Left lobe of liver (tissue), 2 donors: ENCODE data around the gene MPPED1. TPM values are rescaled to one million over a fixed set of nuclear protein-coding genes. Genes with fewer than 3 reads are reported as not detected.

Source experiments
- ATAC-seq: fragments of 200-7000 bp; cut with Tn5 transposase; one replicate; pipeline ENCODE4 v1.9.1; 2020; ENCODE audit warnings: mild to moderate bottlenecking, moderate library complexity
- DNase-seq: peaks from one replicate; pipeline ENCODE4 v3.0.0-alpha.2; 2020; ENCODE audit warnings: low spot score
- total RNA-seq: library from RNA; stranded (reverse); gene quantifications from one replicate; pipeline ENCODE4 v1.2.1, GENCODE V29; 2021
- donor health status: DM: no; HTN: no; CAD: no; lungs with moderate emphysema.
- donor health status: DM: no; HTN: yes; CAD: no.

Gene MPPED1
- total RNA-seq, 1 donor from 2014 or later: 2.6 TPM

- DNase-seq (no peak), ATAC-seq (no peak)
Observed at GRCh38 chr22:43427296-43428004, 15.6 kb downstream of the MPPED1 start.

DNA sequence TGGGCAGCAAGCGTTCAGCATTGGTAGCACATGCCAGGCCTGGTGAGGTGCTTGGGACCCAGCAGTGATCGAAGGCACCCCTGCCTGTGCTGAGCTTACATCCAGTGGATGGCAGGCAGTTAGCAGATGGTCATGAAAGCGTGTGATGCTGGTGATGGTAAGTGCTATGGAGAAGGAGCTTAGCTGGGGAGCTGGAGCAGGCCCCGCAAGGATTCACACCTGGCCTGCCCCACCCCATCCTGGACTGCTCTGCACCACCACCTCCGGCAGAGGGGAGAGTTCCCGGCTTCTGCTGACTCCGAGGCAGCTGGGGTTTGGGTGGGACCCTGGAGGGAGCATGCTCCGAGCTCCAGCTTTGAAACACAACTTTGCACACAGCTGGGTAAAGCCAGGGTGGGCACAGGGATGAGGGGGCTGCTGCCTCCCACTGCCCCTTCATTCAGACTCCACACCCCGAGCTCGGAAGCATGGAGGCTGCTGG, 16.2 kb downstream of the MPPED1 start:
- ATAC-seq (no peak), DNase-seq (no peak)

DNA sequence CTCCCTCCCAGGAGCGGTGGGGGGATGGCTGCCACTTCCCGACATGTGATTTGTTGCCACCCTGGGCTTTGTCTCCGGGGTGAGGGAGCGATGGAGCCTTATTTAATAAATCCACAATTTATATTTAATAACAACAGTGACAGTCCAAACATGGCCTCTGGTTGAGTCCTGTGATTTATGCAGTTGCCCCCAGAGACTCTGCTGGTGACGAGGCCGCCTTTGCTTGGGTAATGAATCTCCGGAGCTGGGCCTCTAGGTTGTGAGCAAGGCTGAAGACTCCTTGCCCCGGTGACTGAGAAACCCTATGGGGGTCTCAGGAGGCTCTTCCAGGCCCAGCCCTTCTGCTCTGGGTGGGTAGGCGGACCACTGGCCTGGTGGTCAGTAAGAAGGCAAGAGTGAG, 16.7 kb downstream of the MPPED1 start:
- DNase-seq: no peak
- ATAC-seq: no peak

- ATAC-seq (no peak), DNase-seq (no peak)
Observed at GRCh38 chr22:43429426-43429825, 17.6 kb downstream of the MPPED1 start.

- ATAC-seq (no peak), DNase-seq (no peak)
Observed at GRCh38 chr22:43431808-43432554, 20.2 kb downstream of the MPPED1 start.

GRCh38 chr22:43432883-43433415, 21.1 kb downstream of the MPPED1 start:
- DNase-seq: no peak
- no peak for ATAC-seq

DNA sequence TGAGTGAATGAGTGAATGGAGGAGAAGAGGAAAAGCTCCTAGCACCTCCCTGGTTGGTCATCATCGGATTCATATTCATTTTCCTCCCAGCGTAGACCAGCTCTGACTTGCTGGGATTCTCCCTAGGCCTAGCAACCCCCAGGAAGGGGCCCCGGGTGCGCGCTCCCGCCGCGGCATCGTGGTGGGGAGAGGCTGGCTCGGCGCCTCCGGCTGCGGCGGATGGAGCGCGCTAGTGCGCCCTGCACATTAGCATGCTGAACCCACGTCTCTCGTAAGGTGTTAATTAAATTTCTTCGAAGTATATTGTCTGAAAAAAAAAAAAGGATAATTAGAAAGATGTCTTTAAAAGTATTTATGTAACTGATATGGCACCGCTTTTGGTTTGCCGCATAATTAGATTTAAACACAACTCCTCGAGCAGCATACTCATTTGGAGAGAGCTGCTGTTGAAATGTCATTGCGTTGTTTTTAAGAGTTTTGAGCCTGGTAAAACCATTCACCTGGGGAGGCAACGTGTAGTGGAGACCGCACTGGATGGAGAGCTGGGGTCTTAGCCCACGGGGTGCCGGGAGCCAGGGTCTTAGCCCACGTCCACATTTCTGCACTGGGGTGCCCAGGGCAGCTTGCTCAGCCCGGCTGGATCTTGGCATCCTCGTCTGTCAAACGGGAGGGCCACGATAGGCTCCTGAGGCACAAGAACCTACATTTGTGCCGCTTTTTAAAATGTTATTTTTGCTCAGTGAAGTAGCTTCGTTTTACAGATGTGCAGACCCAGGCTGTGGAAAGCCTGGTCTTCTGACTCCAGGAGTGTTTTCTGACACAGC, 21.8 kb downstream of the MPPED1 start:
- ATAC-seq: no peak
- no peak for DNase-seq

GRCh38 chr22:43434275-43434927, 22.6 kb downstream of the MPPED1 start:
- DNase-seq (no peak), ATAC-seq (no peak)

- ATAC-seq (no peak), DNase-seq (no peak)
Observed at GRCh38 chr22:43434928-43435311, 23.1 kb downstream of the MPPED1 start.

GRCh38 chr22:43435851-43436811, 24.3 kb downstream of the MPPED1 start:
- ATAC-seq: peak; percentile 96
- peak; percentile 94 for DNase-seq

- ATAC-seq (no peak), DNase-seq (no peak)
Observed at GRCh38 chr22:43436868-43437267, 25.1 kb downstream of the MPPED1 start.

DNA sequence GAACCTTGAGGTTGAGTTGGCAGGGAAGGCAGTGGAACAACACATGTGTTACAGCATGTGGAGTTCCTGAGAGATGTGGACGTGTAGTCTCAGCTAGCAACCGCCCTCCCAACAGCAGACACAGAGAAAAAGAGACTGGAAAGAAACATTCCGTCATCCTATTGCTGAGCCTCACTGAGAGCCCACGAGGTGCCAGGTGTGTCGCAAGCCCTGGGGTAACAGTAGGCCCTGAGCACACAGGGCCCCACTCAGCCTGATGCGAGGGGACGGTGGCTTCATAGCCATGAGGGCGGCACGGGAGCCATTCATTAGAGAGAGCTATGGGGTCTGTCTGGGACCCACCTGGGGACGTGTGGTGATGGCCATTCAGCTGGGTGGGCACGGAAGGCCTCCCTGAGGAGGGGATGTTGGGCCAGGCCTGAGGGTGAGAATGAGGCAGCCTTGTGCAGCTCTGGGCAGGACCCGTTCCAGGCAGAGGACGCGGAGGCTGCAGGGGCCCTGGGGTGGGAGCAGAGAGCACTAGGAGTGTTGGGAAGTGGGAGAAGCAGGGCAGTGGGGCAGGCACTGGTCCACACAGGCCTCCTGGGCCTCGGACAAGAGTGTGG, 26.2 kb downstream of the MPPED1 start:
- ATAC-seq: no peak

DNA sequence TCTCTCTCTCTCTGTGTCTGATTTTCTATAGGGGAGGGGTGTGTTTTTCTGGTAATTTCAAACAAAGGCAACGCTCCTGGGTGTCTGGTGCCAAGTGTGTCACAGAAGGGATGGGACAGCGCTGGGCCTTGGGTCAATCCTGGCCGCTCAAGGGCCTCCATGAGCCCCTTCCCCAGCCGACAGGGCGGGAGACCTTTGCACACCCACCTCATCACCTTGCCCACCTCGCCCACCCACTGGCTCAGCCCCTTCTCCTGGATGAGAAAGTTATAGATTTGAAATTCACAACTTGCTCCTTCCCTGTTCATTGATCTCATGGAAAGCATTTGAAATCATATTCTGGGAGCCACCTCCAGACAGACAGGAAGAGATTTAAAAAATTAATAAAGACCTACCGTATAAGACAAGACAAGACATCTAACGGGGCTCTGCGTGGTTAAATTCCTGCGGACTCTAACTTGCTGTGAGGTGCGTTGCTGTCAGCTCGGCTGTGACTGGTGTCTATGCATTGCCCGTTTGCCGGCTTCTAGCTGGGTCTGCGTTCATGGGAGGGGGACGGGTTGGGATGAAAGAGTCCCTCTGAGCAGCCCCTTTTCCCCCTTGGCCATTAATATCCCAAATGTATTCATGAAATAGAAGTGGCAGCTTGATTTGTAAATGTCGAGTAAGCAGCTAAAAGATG, 27.0 kb downstream of the MPPED1 start:
- no peak for DNase-seq
- no peak for ATAC-seq

More for the DNA sequence above, 26.2 kb downstream of the MPPED1 start:
- DNase-seq: no peak

- no peak for ATAC-seq
Observed at GRCh38 chr22:43439368-43440103, 27.7 kb downstream of the MPPED1 start.

DNA sequence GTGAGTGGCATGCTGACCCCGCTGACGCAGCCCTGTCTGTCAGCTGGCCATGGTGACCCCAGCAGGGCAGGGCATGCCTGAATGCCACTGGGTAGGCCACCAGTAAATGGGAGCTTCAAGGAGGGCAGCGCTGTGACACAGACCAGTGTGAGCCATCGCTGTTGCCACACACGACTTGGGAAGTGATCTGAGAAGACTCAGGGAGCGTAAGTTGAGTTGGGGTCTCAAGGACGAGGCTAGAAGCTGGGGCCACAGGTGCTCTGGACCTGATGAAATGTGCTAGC, 28.2 kb downstream of the MPPED1 start:
- DNase-seq (no peak), ATAC-seq (no peak)

More at GRCh38 chr22:43439368-43440103, 27.7 kb downstream of the MPPED1 start:
- DNase-seq: no peak

DNA sequence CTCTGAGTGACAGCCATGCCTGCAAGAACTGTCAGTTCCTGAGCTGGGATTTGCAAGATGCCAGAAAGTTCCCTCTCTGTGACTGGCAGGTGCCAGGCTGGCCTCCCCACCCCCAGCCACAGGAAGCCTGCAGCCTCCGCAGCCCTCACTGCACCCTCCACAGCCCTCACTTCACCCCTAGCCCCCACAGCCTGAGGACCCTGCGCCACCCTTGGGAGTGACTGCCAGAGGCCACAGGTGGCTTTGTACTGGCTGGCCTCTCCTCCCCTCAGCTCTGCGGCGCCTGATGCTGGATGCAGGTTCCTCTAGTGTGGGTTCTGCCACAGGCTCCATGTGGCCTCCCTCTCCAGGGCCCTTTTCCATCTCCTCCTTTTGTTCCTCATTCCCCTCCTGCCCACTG, 28.7 kb downstream of the MPPED1 start:
- ATAC-seq: no peak
- no peak for DNase-seq

- no peak for ATAC-seq
- DNase-seq: no peak
Observed at GRCh38 chr22:43441216-43441615, 29.4 kb downstream of the MPPED1 start.

GRCh38 chr22:43441751-43442150, 29.9 kb downstream of the MPPED1 start:
- ATAC-seq: no peak
- no peak for DNase-seq
